CD4-positive, alpha-beta T cell treated with Interleukin-6 for 4 hours (primary cell): Measurements from ENCODE around the gene KCNIP2.
"Not testable (repeated sequence)": the region's sequence is repeated elsewhere in the genome, so short reads cannot be mapped to it uniquely, and the experiment has no call there.

Source experiments
- DNase-seq: peaks from one replicate; pipeline ENCODE4 v3.0.0-alpha.2; 2020; ENCODE audit warnings: mixed read lengths

KCNIP2 gene

GRCh38 chr10:101827919-101828600 is 15.5 kb downstream of the KCNIP2 start:
- DNase-seq = no peak

- DNase-seq = no peak
Observed at GRCh38 chr10:101826852-101827434, 16.7 kb downstream of the KCNIP2 start.

GRCh38 chr10:101824736-101825135 is 18.9 kb downstream of the KCNIP2 start:
- no peak for DNase-seq

GRCh38 chr10:101818872-101819633 is 24.5 kb downstream of the KCNIP2 start:
- no peak for DNase-seq

- peak; percentile 99 for DNase-seq
Observed at GRCh38 chr10:101818119-101818871, 25.3 kb downstream of the KCNIP2 start, which contains the start of gene OGA. OGA (minus strand) TSS chr10:101818444; CDS start chr10:101818022, 422 bp downstream.

- peak; percentile 43 for DNase-seq
Observed at GRCh38 chr10:101817337-101818118, 26.1 kb downstream of the KCNIP2 start.

GRCh38 chr10:101816913-101817336 is 26.7 kb downstream of the KCNIP2 start:
- DNase-seq = no peak

- DNase-seq = no peak
Observed at GRCh38 chr10:101816376-101816775, 27.2 kb downstream of the KCNIP2 start.

GRCh38 chr10:101814466-101815071 is 29.0 kb downstream of the KCNIP2 start:
- no peak for DNase-seq

GRCh38 chr10:101812606-101813005 is 31.0 kb downstream of the KCNIP2 start:
- no peak for DNase-seq

GRCh38 chr10:101807158-101807557 is 36.4 kb downstream of the KCNIP2 start:
- no peak for DNase-seq

- no peak for DNase-seq
Observed at GRCh38 chr10:101803511-101803910, 40.1 kb downstream of the KCNIP2 start.

- DNase-seq = no peak
Observed at GRCh38 chr10:101797403-101798059, 46.1 kb downstream of the KCNIP2 start.

GRCh38 chr10:101793526-101793925 is 50.1 kb downstream of the KCNIP2 start:
- no peak for DNase-seq

GRCh38 chr10:101789686-101790085 is 53.9 kb downstream of the KCNIP2 start:
- DNase-seq = no peak

GRCh38 chr10:101789231-101789630 is 54.4 kb downstream of the KCNIP2 start:
- not testable (repeated sequence) for DNase-seq

GRCh38 chr10:101785801-101786200 is 57.8 kb downstream of the KCNIP2 start:
- DNase-seq = no peak

GRCh38 chr10:101784558-101784957 is 59.0 kb downstream of the KCNIP2 start:
- DNase-seq = no peak

GRCh38 chr10:101783736-101784118 is 59.9 kb downstream of the KCNIP2 start:
- DNase-seq = no peak

GRCh38 chr10:101782811-101783735 is 60.5 kb downstream of the KCNIP2 start, which contains the start of gene NPM3:
NPM3 (minus strand) TSS chr10:101783446; CDS start chr10:101783390, 56 bp downstream.
- peak; percentile 86 for DNase-seq
